Duodenal mucosa (tissue), 2 donors: ENCODE data around the gene TULP3.

Experiments used
- H3K27ac ChIP-seq: one replicate; pipeline ENCODE4 v1.7.0; 2013; ENCODE audit warnings: low read depth, low read length
- H3K27me3 ChIP-seq, 2 donors: one replicate each; pipeline ENCODE4 v1.7.0; 2013; ENCODE audit warnings: low read length in 2 of 2, control low read depth in 1 of 2; ENCODE audit not compliant: insufficient read depth in 2 of 2, control insufficient read depth in 1 of 2
- H3K36me3 ChIP-seq, 2 donors: one replicate each; pipeline ENCODE4 v1.7.0; 2013; ENCODE audit warnings: low read length in 2 of 2, control low read depth in 1 of 2; ENCODE audit not compliant: insufficient read depth in 2 of 2, control insufficient read depth in 1 of 2
- H3K4me1 ChIP-seq, 2 donors: one replicate each; pipeline ENCODE4 v1.7.0; 2013; ENCODE audit warnings: low read length in 2 of 2, control low read depth in 1 of 2; ENCODE audit not compliant: insufficient read depth in 2 of 2, control insufficient read depth in 1 of 2
- H3K4me3 ChIP-seq, 2 donors: one replicate each; pipeline ENCODE4 v1.7.0; 2013; ENCODE audit warnings: low read length in 2 of 2, low read depth in 1 of 2
- H3K9ac ChIP-seq, 2 donors: one replicate each; pipeline ENCODE4 v1.7.0; 2013; ENCODE audit warnings: low read length in 2 of 2, low read depth in 1 of 2
- H3K9me3 ChIP-seq, 2 donors: one replicate each; pipeline ENCODE4 v1.7.0; 2013; ENCODE audit warnings: low read length in 2 of 2, control low read depth in 1 of 2; ENCODE audit not compliant: control insufficient read depth in 1 of 2

The TULP3 gene

DNA sequence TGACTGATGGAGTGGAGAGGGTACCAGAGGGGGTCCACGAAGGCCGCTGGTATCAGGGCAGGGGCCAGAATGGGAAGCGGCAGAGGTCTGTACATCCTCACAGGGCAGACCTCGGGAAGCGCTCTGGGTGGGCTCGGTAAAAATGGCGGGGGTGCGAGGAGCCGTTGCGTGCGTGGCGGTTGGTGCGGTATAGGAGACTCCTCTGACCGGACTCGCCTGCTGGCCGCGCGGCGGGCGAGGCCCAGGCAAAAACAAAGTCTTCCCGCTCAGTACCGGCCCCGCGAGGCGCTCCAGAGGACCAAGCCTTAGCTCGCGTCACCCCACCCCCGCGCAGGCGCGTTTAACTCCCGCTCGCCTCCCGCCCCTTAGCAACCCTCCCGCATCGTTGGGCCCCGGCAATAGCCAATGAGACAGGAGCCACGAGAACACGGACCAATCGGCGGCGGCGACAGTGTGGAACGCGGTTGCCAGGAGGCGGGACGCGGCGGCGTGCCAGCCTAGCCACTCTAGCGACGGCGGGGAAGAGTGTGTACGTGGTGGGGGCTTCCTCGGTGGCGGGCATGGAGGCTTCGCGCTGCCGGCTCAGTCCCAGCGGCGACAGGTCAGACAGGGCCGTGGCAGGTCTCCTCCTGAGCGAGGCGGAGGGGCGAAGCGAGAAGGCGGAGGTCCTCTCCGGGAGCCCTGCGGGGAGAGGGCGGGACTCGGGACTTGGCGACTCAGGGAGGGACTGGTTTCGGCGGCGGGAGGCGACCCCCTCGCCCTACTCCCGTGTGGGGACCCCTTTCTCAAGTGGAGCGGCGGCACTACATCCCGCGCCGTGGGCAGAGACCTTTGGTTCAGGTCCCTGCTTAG is at the start of gene TULP3:
TSS of gene TULP3 (plus strand) at position 504 of the 852 bp plus-strand sequence. CDS start at position 561, 57 bp downstream.
- Histone ChIP-seq H3K4me1 (peaks cover 0 to 12% of the 10 kb centered on the region in 2 donors), H3K9ac (peak within 1 kb of the TSS; percentile 70 to 86), H3K4me3 (peak within 1 kb of the TSS; percentile 88 to 96), H3K36me3 (no peaks in the 10 kb centered on the region), H3K27ac (peak within 1 kb of the TSS; percentile 86), H3K9me3 (no peaks in the 10 kb centered on the region), H3K27me3 (no peaks in the 10 kb centered on the region)

GRCh38 chr12:2841056-2841650 is 49.5 kb upstream of the TULP3 start:
- Histone ChIP-seq H3K36me3 (peaks cover 7% of the 10 kb centered on the region in 2 donors), H3K27me3 (no peaks in the 10 kb centered on the region), H3K4me3 (no peak overlapping the region), H3K27ac (no peak overlapping the region), H3K9me3 (no peaks in the 10 kb centered on the region), H3K9ac (no peak overlapping the region), H3K4me1 (no peaks in the 10 kb centered on the region)

DNA sequence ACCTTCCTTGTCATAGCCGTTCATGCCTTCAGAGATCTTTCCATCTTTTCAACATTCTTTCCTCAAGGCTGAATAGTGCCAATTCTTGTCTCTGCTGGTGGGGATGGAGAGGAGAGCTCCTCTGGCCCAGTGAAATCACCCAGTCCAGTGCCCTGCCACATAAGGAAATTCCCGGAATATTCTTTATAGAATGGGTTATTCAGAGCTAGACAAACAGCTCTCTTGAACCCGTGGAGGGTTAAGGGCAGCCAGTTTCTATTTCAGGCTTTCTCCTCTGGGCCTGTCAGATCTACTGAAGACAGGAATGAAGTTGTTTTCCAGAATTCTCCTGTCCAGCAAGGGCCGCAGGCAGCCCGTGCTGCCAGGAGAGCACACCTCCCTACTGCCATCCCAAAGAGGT is 47.7 kb upstream of the TULP3 start:
- Histone ChIP-seq H3K4me3 (no peak overlapping the region), H3K36me3 (peaks cover 7% of the 10 kb centered on the region in 2 donors), H3K27me3 (no peaks in the 10 kb centered on the region), H3K27ac (no peak overlapping the region), H3K9me3 (no peaks in the 10 kb centered on the region), H3K9ac (no peak overlapping the region), H3K4me1 (no peaks in the 10 kb centered on the region)

DNA sequence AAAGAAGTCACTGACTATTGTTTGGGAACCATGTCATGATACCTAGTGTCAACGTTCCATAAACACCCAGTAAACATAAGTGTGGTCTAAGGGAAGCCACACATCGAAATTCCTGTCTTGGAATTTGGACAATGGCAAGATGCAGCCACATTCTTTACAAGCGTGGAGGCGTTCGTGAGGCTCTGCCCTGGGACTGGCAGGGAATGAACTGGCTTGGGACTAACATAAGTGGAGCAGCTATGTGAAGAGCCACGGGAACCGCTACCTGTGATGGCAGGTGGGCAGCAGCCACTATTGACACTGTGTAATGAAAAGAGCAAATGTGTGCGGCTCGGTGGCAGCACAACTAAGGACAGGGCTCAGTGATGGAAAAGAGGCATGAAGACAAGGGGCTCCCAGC is 45.9 kb upstream of the TULP3 start:
- peaks cover 4 to 8% of the 10 kb centered on the region in 2 donors for H3K4me1 ChIP-seq
- H3K27me3 ChIP-seq, result no peaks in the 10 kb centered on the region
- peaks cover 1 to 3% of the 10 kb centered on the region in 2 donors for H3K36me3 ChIP-seq
- no peak overlapping the region for H3K4me3 ChIP-seq
- H3K9me3 ChIP-seq, result no peaks in the 10 kb centered on the region
- no peak overlapping the region for H3K9ac ChIP-seq
- no peak overlapping the region for H3K27ac ChIP-seq

DNA sequence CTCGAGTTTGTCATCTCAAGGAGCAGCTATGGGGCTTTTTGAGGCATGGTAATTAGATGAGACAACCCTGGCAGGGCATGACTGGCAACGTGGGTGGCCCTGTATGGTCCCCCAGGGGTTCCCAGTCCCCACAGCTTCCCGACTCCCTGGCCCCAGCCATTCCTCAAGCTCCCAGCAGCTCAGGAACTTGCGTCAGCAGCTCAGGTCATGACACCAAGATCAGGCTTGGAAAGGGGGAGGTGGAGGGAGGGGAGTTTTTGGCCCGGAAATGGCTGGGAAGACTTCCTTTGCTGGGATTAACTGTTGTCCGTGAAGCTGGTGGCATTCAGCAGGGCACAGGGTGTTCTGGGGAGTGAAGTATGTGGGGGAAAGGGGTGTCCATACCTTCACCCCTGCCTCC is 45.4 kb upstream of the TULP3 start:
- Histone ChIP-seq H3K36me3 (peaks cover 0 to 3% of the 10 kb centered on the region in 2 donors), H3K4me3 (no peak overlapping the region), H3K9me3 (no peaks in the 10 kb centered on the region), H3K27ac (no peak overlapping the region), H3K9ac (no peak overlapping the region), H3K4me1 (peaks cover 4 to 10% of the 10 kb centered on the region in 2 donors), H3K27me3 (no peaks in the 10 kb centered on the region)

DNA sequence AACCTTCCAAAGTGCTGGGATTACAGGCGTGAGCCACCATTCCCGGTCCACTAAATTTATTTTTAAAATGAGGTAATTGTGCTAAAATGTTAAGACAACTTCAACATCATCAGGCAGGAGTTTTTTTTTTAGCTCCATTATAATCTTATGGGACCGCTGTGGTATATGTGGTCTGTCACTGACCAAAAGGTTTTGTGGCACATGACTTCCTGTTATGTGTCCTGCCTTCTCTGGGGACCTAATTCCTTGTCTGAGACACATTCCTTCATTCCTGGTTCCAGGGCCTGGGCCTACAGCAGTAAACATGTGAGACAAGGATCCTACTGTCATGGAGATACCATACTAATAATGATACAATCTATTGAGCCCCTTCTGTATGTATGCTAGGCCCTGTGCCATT is 38.8 kb upstream of the TULP3 start:
- Histone ChIP-seq H3K27me3 (no peaks in the 10 kb centered on the region), H3K4me3 (no peak overlapping the region), H3K9me3 (no peaks in the 10 kb centered on the region), H3K4me1 (peaks cover 22 to 31% of the 10 kb centered on the region in 2 donors), H3K9ac (no peak overlapping the region), H3K36me3 (no peaks in the 10 kb centered on the region), H3K27ac (no peak overlapping the region)

DNA sequence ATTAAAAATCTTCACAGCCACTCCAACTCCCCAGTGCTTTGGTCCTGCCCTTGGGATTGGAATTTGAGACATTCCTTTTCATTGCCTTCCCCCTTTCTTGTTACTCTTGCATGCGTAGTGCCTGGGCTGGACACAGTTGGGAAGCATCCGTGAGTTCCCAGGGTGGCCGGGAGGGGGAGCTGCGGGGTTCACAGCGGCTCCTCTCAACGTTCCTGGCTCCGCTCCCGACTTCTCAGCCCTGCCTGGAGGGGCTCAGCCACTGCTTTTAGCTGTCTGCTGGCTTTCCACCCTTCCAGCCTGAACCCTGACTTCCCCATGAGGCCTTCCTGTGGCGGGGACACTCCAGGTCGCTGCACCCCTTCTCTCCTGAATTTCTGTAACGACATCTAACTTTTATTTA is 37.1 kb upstream of the TULP3 start:
- Histone ChIP-seq H3K9me3 (no peaks in the 10 kb centered on the region), H3K36me3 (peaks cover 5 to 12% of the 10 kb centered on the region in 2 donors), H3K4me1 (peaks cover 32 to 40% of the 10 kb centered on the region in 2 donors), H3K9ac (no peak overlapping the region), H3K27me3 (no peaks in the 10 kb centered on the region), H3K27ac (no peak overlapping the region), H3K4me3 (no peak overlapping the region)

DNA sequence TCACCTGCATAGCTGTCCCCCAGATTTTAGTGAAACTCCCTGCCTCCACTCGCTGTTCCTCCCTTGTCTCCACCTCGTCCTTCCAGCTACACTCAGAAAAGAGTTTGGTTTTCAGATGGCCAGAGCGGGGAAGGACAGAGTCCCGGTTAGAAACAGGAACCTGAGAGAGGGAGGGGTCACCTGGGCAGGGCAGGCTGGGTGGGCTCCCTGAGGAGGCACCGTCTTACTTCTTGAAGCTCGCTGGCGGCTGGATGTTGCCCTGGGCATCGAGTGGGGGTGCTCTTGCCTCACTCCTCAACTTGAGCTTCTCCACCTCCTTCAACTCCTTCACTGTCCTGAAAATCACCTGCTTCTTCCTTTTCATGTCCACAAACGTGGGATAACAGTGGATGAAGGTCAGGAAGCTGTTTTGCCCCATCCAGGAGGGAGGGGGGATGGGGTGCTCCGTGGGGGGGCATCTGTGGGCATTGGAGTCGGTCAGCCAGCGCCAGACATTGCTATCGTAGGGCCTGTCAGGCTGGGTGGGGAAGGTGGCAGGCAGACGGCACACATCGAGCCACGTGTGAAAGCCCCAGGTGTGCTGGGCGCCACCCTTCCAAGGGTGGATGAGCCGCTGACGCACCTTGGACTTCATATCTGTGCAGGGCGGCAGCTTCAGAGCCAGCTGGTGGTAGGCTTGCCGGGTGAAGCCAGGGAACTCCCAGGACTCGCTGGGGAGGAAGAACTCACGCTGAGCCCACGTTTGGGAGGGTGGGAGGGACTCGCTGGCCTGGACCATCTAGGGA is 35.8 kb upstream of the TULP3 start:
- Histone ChIP-seq H3K4me1 (peaks cover 28 to 31% of the 10 kb centered on the region in 2 donors), H3K36me3 (peaks cover 11 to 17% of the 10 kb centered on the region in 2 donors), H3K27ac (peak overlapping the region; percentile 0), H3K9me3 (no peaks in the 10 kb centered on the region), H3K27me3 (no peaks in the 10 kb centered on the region), H3K9ac (peak overlapping the region in 1 of 2 donors; percentile 49), H3K4me3 (peak overlapping the region in 1 of 2 donors; percentile 29)

GRCh38 chr12:2855546-2855945 is 35.1 kb upstream of the TULP3 start:
- Histone ChIP-seq H3K9ac (no peak overlapping the region), H3K4me1 (peaks cover 28 to 30% of the 10 kb centered on the region in 2 donors), H3K36me3 (peaks cover 11 to 17% of the 10 kb centered on the region in 2 donors), H3K27ac (no peak overlapping the region), H3K9me3 (no peaks in the 10 kb centered on the region), H3K4me3 (no peak overlapping the region), H3K27me3 (no peaks in the 10 kb centered on the region)

DNA sequence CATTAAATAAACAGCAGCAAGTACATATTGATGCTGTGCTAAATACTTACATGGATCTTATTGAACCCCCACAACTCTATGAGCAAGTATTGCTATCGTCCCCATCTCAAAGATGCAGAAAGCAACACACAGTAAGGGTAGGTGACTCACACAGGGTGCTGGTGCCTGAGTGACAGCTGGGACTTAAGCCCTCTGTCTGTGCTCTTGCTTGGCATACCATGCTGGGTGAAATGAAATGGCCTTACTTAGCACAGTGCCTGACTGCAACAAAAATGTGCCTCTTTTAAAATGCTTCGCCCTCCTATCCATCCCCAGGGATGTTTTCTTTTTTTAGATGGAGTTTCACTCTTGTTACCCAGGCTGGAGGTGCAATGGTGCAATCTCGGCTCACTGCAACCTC is 34.6 kb upstream of the TULP3 start:
- Histone ChIP-seq H3K27me3 (no peaks in the 10 kb centered on the region), H3K9ac (no peak overlapping the region), H3K27ac (no peak overlapping the region), H3K36me3 (peaks cover 11 to 17% of the 10 kb centered on the region in 2 donors), H3K9me3 (no peaks in the 10 kb centered on the region), H3K4me3 (no peak overlapping the region), H3K4me1 (peaks cover 28 to 30% of the 10 kb centered on the region in 2 donors)
